Stimulated activated CD4-positive, alpha-beta T cell treated with anti-CD3 and anti-CD28 coated beads, Interleukin-4, amount 100 ng/mL, for 4 hours (primary cell): ENCODE data around the gene MED8.

Experiments
- DNase-seq, 2 experiments: peaks; one replicate each; pipeline ENCODE4 v3.0.0-alpha.2; 2020

MED8 gene

GRCh38 chr1:43358121-43358745, 31.4 kb downstream of the MED8 start:
- no peak for DNase-seq

DNA sequence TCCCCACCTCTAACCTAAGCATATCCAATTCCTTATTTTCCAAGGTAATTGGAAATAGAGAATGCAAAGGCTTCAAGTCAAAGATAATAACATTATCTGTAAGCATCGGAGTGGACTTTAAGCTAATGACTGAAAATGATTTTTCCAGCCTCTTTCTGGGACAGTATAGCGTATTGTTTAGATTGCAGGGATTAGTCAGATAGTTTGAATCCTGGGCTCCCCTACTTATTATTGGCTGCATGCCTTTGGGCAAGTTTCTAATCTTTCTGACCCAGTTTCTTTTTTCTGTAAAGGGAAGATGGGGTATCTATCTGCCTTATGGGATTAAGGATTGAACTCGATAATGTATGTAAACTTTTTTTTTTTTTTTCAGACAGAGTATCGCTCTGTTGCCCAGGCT, 32.3 kb downstream of the MED8 start:
- DNase-seq = no peak

DNA sequence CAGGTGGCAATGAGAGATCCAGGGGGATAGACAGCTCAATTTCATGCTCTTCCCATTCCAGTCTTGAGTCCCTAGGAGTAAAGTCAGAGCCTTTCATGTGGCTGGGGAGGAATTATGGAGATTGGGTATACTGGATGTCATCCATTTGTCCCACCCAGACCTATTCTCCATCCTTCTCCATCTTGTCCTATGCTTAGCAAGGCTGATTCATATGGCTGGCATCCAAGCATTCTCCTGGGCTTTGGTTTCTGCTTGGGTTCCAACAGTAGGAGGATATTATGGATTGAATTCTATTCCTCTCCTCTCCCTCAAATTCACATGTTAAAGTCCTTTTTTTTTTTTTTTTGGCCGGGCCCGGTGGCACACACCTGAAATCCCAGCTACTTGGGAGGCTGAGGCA, 34.7 kb downstream of the MED8 start:
- DNase-seq = no peak

GRCh38 chr1:43354471-43354870, 35.1 kb downstream of the MED8 start:
- no peak for DNase-seq

GRCh38 chr1:43352881-43353280, 36.7 kb downstream of the MED8 start:
- DNase-seq = no peak

- no peak for DNase-seq
Measured at GRCh38 chr1:43352351-43352705, 37.3 kb downstream of the MED8 start.

GRCh38 chr1:43351421-43352350, 37.9 kb downstream of the MED8 start:
- no peak for DNase-seq

DNA sequence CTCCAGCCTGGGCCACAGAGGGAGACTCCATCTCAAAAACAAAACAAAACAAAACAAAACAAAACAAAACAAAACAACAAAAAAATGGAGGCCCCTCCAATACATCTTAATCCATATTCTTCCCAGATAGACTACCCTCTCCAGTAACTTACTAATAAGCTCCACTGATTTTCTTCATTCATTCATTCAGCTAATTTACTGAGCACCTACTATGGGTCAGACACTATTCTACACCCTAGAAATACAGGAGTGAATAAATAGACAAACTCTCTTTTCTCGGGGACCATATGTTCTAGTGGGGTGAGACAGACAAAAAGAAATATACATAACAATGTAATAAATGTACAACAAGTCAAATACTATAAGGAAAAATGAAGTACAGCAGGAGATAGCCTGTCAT, 38.6 kb downstream of the MED8 start:
- DNase-seq = no peak

GRCh38 chr1:43349594-43350306, 39.9 kb downstream of the MED8 start:
- DNase-seq = no peak

DNA sequence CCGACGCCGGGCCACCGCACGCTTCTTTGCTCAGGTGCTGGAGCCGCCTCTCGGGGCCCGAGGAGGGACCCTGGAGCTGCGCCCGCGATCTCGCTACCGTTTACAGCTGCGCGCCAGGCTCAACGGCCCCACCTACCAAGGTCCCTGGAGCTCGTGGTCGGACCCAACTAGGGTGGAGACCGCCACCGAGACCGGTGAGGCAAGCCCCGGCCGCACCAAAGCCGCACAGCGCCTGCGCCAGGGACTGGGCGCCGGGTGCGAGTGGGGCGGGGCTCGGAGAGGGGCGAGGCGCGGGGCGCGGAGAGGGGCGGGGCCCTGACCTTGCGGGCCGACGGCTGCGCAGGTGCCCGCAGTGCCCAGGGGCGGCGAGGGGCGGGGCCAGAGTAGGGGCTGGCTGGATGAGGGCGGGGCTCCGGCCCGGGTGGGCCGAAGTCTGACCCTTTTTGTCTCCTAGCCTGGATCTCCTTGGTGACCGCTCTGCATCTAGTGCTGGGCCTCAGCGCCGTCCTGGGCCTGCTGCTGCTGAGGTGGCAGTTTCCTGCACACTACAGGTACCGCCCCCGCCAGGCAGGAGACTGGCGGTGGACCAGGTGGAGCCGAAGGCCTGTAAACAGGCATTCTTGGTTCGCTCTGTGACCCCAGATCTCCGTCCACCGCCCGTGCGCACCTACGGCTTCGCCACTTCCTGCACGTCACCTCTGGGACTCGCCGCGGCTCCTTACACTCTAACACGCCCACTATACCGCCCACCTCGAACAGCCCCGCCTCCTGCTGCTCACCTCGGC, 40.6 kb downstream of the MED8 start:
- DNase-seq = peak; percentile 18 to 34

GRCh38 chr1:43348343-43348808, 41.2 kb downstream of the MED8 start:
- no peak for DNase-seq

DNA sequence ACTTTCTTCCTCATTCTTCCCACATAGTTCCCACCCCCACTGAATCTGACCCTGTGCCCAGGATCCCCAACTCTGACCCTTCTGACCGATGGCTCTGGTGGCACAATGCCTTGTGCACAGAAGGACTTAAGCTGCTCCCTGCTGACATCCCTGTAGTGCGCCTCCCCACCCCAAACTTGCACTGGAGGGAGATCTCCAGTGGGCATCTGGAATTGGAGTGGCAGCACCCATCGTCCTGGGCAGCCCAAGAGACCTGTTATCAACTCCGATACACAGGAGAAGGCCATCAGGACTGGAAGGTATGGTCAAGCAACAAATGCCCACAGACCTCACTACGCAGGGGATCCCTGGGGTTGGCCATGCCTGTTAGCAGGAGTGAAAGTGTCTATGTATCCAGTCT, 43.0 kb downstream of the MED8 start:
- no peak for DNase-seq

DNA sequence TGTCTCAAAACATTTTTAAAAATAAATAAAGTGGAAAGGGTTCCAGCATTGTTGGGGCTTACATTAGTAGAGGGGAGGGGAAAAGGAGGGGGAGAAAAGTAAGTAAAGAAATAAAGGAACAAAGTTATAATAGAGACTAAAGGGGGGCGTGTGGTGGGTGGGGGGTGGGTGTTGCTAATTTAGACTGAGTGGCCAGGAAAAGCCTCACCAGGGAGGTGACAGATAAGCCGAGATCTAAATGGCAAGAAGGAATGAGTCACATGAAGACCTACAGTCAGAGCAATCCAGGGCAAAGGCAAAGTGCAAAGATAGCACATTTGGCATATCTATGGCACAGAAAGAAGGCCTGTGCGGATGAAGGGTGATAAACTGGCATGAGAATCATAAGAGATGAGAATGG, 44.5 kb downstream of the MED8 start:
- no peak for DNase-seq

GRCh38 chr1:43344267-43344850, 45.2 kb downstream of the MED8 start:
- DNase-seq = no peak

- DNase-seq = no peak
Measured at GRCh38 chr1:43340559-43340958, 49.0 kb downstream of the MED8 start.

DNA sequence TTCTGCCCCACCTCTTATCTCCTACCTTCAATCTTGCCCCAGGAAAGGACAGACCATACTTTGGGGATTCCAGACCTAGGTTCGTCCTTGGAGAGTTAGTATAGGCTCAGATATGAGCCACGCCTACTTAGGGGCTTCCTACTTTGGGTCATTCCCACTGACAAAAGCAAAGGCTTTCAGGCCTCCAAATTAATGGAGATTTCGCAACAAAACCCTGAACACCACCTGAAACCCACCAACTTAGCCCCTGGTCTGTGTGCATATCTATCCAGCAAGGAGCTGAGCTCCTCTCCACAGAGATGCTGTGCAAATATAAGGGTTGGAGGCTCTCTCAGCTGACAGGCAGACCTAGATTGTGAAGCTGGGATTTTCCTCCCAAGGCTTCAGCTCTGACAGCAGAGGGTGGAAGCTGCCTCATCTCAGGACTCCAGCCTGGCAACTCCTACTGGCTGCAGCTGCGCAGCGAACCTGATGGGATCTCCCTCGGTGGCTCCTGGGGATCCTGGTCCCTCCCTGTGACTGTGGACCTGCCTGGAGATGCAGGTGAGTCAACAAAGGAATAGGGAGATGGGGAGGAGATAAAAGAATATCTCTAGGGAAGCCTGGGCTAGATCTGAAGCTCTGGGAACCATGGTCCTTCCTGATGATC, 49.9 kb downstream of the MED8 start:
- no peak for DNase-seq

DNA sequence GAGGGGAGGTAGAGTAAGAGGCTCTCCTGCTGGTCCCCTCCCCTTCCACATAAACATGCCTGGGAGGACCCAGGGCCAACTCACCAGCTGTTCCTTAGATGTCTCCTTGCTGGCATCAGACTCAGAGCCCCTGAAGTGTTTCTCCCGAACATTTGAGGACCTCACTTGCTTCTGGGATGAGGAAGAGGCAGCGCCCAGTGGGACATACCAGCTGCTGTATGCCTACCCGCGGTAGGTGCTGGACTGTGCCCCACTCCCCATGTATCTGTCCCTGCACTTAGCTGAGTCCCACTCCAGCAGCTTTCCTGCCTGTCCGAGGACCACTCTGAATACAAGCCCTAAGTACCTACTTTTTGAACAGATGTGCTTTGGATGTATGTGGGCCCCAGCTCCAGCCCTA, 51.6 kb downstream of the MED8 start:
- DNase-seq = no peak

DNA sequence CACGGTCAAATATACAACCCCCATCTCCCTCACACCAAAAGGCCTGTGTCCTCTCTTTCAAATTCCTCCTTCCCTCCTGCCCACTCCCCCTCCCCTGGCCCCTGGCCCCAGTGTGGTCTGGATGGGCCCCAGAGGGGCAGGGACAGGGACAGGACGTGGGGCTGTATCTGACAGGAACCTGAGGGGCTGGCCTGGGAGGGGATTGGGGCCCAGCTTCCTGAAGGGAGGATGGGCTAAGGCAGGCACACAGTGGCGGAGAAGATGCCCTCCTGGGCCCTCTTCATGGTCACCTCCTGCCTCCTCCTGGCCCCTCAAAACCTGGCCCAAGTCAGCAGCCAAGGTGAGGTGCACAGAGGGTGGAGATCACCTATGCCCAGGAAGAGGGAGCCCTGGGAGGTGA, 52.0 kb downstream of the MED8 start, which contains the start of gene MPL:
MPL (plus strand) TSS at position 231 of the 400 bp plus-strand sequence; CDS start at position 262, 31 bp downstream.
- DNase-seq = no peak

GRCh38 chr1:43334453-43335205, 55.0 kb downstream of the MED8 start:
- no peak for DNase-seq
